Measurements from ENCODE around the gene OR52D1. TPM values are rescaled to one million over a fixed set of nuclear protein-coding genes. Genes with fewer than 3 reads are reported as not detected.

OR52D1 gene
- polyA plus RNA-seq, 3 donors, result not detected

DNA sequence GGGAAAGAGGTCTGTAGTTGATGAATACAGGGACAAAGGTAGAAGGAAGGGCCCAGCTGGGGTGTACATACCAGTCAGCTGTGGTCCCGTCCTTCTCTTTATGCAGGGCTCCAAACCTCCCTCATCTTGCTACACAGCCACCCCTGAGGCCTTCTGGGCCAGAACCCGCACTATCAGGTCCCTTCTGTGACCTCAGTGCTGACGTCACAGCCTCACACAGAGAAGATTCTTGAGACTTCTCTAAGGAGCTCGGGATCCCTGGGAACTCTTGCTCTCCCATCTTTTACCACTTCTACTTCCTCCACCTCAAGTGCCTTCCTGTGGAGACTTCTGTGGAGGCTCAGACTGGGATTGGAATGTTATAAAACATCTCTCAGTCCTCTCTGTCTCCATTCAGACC is 21.3 kb downstream of the OR52D1 start, which contains the start of gene UBQLN3:
Gene UBQLN3, minus strand, starts transcription at position 155 of the 400 bp plus-strand sequence. CDS start 399 bp downstream, outside the sequence.
- DNase-seq, result no peak

DNA sequence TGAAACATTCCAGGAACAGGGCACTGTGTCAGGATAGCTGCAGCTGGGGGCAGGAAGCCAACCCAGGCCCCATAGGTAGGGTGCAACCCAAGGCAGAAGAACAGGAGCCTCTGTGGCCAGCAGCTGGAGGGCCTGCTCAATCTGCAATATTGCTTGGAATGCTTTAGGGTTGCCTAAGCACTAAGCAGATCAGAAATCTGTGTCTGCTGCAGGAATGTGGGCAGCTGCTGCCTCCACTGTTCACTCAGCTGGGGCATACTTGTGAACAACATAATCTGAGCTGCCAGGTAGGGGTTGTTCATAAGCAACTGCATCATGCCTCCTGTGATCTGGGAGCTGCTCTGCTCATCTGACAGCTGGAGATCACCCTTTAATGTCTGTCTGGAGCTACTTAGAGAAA is 26.4 kb downstream of the OR52D1 start:
- no peak for DNase-seq

GRCh38 chr11:5516599-5516998 is 28.1 kb downstream of the OR52D1 start, which contains the start of gene UBQLNL:
Gene UBQLNL (minus strand): TSS chr11:5516699. CDS start chr11:5516441, 258 bp downstream.
- no peak for DNase-seq

- DNase-seq, result no peak
These were observed 33.1 kb downstream of the OR52D1 start for GRCh38 chr11:5521540-5521939.

DNA sequence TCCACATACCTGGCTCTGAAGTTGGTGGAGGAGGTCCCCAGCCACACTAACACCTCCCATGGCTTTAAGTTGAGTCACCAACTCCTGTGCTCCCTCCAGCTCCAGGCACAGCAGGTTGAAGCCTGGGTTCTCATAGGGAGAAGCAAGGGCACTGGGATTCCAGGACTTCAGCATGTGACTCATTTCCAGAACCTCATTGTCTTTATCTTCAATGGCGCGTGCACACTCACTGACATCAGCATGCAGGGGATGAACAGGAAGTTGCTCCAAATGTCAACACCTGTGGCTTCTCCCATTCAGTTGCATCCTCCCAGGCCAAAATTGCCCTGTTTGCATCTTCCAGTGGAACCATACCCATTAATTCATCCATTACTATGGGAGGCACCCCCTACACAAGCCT is 33.8 kb downstream of the OR52D1 start:
- DNase-seq, result no peak

DNA sequence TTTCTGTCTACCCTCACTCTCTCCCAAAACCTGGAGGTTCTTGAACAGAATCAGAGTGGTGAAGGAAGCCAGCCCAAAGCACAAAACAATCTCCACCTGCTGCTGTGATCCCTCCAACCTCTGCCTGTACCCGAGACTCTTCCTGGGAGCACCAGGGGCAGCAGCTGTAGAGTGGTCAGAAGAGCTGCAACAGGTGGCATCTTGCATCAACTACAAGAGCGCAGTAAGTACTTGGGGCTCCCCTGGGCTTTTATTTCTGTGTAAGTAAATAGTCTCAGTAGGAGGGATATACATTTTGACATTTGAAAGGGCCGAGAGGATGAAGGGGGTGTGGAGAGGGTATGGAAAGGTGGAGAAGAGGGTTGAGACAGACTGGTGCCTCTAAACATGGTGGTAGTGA is 36.3 kb downstream of the OR52D1 start:
- no peak for DNase-seq

DNA sequence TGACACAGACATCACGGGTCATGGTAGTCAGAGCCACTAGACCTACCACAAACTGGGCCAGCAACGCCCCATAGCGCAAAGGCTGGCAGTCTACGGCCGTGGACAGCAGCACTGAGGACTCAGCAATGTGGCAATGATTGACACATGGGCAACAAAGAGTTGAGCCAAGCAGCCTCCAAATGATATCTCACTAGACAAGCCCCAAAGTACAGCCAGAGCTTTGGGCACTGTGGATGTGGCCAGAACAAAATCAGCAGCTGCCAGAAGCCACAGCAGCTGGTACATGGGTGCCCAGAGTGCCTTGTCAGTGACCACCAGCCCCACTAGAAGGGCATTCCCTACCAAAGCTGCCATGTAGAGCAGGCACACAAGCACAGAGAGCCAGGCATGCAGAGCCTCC is 39.2 kb downstream of the OR52D1 start:
- DNase-seq, result no peak

DNA sequence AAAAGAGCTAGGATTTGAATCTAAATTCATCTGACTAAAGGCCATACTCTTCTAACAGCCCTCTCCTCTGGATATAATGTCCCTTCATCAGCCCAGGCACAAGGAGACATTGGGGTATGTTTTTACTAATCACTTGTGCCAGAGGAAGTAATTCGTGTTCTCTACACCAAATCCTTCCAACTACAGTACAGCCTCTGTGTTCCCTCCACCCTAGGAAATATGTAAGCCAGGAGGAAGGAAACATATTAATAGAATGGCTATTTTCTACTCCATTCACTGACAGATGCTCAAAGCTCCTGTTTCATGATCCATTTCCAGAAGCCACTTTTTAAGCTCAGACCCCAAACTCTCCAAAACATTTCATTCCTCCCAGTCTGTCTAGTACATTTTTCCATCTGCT is 40.0 kb downstream of the OR52D1 start:
- no peak for DNase-seq

DNA sequence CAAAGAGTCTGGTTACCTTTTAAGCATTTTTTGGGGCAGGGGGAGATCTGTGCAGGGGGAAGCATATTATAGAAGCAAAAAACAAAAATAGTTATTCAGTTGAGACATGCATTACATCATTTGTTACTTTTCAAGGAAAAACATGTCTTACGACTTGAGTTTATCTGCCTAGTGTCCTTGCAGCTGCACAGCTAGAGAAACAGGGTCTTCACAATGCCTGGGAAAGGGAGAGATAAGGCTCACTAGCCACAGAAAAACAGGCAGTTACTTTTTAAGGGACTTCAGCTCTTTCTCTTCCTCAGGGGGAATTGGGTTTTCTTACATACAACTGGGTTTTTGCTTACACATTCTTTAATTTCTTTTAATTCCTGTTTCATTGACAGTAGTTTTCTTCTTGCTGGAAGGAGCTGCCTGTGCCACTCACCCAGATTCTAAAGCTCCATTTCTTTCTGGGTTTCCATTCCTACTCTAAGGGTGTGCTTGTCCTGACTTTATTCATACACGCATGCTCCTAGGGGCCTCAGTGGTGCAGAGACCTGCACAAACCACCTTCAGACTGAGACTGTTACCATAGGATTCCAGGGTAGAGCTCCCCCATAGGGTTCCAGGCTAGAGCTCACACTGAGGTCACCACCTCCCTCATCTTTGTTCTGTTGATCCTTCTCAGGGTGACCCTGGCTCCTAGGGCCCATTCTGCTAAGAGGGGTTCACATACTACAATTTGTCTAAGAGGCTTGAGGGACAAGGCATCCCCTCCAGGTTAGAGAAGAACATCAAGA is 42.8 kb downstream of the OR52D1 start:
- no peak for DNase-seq

GRCh38 chr11:5534046-5534445 is 45.6 kb downstream of the OR52D1 start:
- DNase-seq, result no peak

DNA sequence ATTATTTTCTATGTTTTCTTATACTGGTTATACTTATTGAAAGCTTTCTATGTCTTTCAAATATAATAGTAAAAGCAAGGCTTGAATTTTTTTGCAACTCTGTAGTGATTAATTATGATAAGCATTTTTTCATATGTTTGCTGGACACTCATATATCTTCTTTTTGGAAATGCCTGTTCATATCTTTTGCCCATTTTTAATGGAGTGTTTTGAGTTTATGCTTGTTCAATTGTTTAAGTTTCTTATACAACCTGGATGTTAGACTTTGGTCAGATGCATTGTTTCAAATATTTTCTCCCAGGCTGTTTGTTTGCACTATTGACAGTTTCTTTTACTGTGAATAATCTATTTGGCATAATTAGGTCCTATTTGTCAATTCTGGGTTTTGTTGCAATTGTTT is 48.0 kb downstream of the OR52D1 start:
- no peak for DNase-seq

Other genes with a start within 250 kb of the OR52D1 start
- 100 to 1,000 TPM; 482 to 633 (median 588) TPM for gene HBG1, start 238.8 kb upstream of the OR52D1 start, polyA plus RNA-seq (ENCODE audit: insufficient read length in 3 of 3)
- 1,000 to 10,000 TPM; 1,217 to 2,022 (median 1,324) TPM for gene HBG2, start 233.9 kb upstream of the OR52D1 start, polyA plus RNA-seq (ENCODE audit: insufficient read length in 3 of 3)
- 10 to 100 TPM in 1 of 3 donors, 1 to 10 TPM in 2; 2.4 to 10.5 (median 7.1) TPM for gene HBE1, start 218.7 kb upstream of the OR52D1 start, polyA plus RNA-seq (ENCODE audit: insufficient read length in 3 of 3)
- gene OR51B4, start 186.7 kb upstream of the OR52D1 start, polyA plus RNA-seq (ENCODE audit: insufficient read length in 3 of 3), result under 1 TPM; 0.09 to 0.24 (median 0.18) TPM
- not detected for gene OR51B2, start 164.4 kb upstream of the OR52D1 start, polyA plus RNA-seq (ENCODE audit: insufficient read length in 3 of 3)
- gene OR51B5, start 145.2 kb upstream of the OR52D1 start, polyA plus RNA-seq (ENCODE audit: insufficient read length in 3 of 3), result under 1 TPM; 0.32 to 0.59 (median 0.34) TPM
- not detected for gene OR51B6, start 137.2 kb upstream of the OR52D1 start, polyA plus RNA-seq (ENCODE audit: insufficient read length in 3 of 3)
- gene OR51M1, start 104.9 kb upstream of the OR52D1 start, polyA plus RNA-seq (ENCODE audit: insufficient read length in 3 of 3), result under 1 TPM in 2 of 3 donors, not detected in 1; 0.09 to 0.14 TPM
- gene OR51Q1, start 66.6 kb upstream of the OR52D1 start, polyA plus RNA-seq (ENCODE audit: insufficient read length in 3 of 3), result under 1 TPM in 1 of 3 donors, not detected in 2; 0.16 TPM
- not detected for gene OR51I1, start 47.2 kb upstream of the OR52D1 start, polyA plus RNA-seq (ENCODE audit: insufficient read length in 3 of 3)
- gene OR51I2, start 39.4 kb upstream of the OR52D1 start, polyA plus RNA-seq (ENCODE audit: insufficient read length in 3 of 3), result not detected
- not detected for gene UBQLN3, start 21.3 kb downstream of the OR52D1 start, polyA plus RNA-seq (ENCODE audit: insufficient read length in 3 of 3)
- 1 to 10 TPM in 2 of 3 donors, under 1 TPM in 1; 0.51 to 1.2 (median 1.1) TPM for gene UBQLNL, start 28.0 kb downstream of the OR52D1 start, polyA plus RNA-seq (ENCODE audit: insufficient read length in 3 of 3)
- under 1 TPM in 1 of 3 donors, not detected in 2; 0.17 TPM for gene OR52H1, start 59.9 kb downstream of the OR52D1 start, polyA plus RNA-seq (ENCODE audit: insufficient read length in 3 of 3)
- not detected for gene OR52B6, start 92.2 kb downstream of the OR52D1 start, polyA plus RNA-seq (ENCODE audit: insufficient read length in 3 of 3)
- 10 to 100 TPM; 20.0 to 38.2 (median 27.1) TPM for gene TRIM6, start 108.0 kb downstream of the OR52D1 start, polyA plus RNA-seq (ENCODE audit: insufficient read length in 3 of 3)
- 1 to 10 TPM; 6.7 to 9.0 (median 7.9) TPM for gene TRIM34, start 136.3 kb downstream of the OR52D1 start, polyA plus RNA-seq (ENCODE audit: insufficient read length in 3 of 3)
- 10 to 100 TPM; 34.1 to 51.7 (median 43.5) TPM for gene TRIM5, start 196.4 kb downstream of the OR52D1 start, polyA plus RNA-seq (ENCODE audit: insufficient read length in 3 of 3)
- 10 to 100 TPM in 1 of 3 donors, 1 to 10 TPM in 2; 5.3 to 10.8 (median 7.7) TPM for gene TRIM22, start 201.1 kb downstream of the OR52D1 start, polyA plus RNA-seq (ENCODE audit: insufficient read length in 3 of 3)
- gene OR56B1, start 247.8 kb downstream of the OR52D1 start, polyA plus RNA-seq (ENCODE audit: insufficient read length in 3 of 3), result not detected